HG03354 (cell line): ENCODE data around the gene DUSP15.
"Not testable (repeated sequence)": the region's sequence is repeated elsewhere in the genome, so short reads cannot be mapped to it uniquely, and the experiment has no call there.

Experiments used
- ATAC-seq: cut with Tn5 transposase; IDR thresholded peaks from one replicate; pipeline ENCODE4 v1.9.1; 2021; ENCODE audit warnings: mild to moderate bottlenecking; ENCODE audit not compliant: unreplicated experiment, poor library complexity, severe bottlenecking

The DUSP15 gene

DNA sequence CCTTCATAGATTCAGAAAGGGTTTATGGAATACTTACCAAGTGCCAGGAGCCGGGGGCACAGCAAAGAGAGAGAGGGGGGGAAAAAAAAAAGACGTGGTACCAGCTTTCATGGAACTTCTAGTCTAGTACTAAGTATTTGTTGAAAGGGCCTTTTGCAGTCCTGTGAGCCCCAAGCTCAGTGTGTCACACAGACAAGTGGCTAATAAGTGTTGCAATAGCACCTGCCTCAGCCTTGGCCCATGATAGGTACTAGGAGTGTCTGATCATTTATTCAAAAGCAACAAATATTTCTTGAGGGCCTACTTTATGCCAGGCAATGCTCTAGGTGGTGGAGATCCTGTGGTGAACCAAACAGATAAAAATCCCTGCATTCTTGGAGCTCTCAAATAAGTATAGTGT is 43.3 kb downstream of the DUSP15 start:
- ATAC-seq = no peak

DNA sequence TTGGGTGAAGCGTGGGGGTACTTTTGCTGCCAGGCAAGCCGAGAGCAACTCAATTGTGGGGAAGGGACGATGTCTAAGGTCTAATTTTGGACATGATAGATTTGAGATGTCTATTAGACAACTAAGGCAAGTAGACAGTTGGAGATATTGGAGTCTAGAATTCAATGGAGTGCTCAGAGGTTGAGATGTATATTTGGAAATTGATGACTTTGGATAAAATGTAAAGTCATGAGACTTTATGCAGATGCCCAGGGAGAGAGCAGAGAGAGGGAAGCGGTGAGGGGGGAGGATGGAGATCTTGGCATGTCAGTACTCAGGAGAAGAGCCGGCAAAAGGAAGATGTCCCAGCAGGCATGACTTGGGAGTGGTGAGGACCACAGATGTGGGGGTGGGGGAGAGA is 44.3 kb downstream of the DUSP15 start:
- no peak for ATAC-seq

DNA sequence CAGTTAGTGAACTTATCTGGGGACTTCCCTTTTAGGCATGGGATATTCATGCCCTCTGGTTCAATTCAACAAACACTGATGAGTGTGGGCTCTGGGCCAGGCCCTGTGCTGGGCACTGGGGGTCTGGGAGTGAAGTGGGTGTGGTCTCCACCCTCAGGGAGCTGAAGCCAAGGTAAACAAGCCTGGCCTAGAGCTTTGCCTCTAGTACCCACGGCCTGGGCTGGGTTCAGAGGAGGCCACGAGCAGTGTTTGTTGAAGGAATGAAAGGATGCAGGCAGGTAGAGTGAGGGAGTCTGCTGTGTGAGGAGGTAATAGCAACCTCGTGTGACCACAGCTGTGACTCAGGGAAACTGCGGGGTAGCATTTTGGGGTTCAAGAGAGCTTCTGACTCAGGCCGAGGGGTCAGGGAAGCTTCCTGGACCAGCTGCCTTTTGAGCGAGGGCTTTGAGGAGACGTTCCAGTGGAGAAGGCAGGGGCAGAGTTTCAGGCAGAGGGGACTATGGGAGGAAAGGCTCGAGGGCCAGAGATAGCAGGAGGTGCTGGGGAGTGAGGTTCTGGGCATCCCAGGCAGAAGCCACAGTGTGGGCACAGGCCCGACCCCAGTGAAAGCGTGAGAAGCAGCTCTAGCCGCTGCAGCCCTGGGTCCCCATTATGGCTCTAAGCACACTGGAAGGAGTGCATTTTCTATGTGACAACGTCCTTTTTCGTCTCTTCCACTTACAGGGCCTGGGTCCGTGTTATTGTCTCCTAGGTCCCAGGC is 45.6 kb downstream of the DUSP15 start:
- ATAC-seq = no peak

DNA sequence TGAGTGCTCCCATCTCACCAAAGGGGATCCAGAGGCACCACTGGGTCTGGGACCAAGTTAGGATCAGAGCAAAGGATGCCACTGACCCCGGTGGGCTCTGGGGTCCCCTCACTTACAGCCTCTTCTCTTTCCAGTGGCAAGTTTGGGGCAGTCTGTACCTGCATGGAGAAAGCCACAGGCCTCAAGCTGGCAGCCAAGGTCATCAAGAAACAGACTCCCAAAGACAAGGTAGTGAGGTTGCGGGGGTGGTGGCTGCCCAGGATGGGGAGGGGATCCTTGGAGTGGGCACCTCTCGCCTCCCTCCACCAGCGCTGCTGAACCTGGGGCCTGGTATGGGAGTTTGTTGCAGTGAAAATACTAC is 46.2 kb downstream of the DUSP15 start:
- no peak for ATAC-seq

DNA sequence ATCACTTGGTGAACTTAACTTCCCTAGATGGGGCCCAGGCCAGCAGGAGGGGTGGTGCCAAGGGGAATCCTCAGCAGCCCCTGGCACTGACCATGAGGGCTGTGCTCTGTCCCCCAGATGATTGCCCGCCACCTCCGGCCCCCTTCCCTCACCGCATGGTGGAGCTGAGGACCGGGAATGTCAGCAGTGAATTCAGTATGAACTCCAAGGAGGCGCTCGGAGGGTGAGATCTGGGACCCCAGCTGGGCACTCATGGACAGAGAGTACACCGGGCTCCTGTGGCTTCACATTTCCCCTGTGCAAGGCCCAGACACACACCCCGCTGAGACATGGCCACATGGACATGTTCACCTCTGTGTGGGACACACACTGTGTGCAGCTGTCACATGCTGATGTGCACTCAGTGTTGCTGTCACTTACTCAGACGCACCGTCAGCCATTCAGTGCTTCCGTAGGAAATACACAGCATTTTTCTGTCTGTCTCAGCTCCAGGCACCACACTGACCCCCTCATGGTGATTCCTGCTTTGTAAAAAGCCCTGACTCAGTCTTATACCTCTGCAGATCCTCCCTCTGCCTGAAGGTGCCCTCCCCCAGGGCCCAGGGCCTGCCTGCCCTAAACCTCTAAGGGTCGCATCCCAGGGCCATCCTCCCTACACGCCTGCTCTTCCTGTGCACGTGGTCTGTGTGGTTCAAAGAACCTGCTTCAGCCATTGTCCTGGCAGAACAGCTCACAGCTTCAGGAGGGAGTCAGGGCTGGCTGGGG is 46.8 kb downstream of the DUSP15 start:
- no peak for ATAC-seq

DNA sequence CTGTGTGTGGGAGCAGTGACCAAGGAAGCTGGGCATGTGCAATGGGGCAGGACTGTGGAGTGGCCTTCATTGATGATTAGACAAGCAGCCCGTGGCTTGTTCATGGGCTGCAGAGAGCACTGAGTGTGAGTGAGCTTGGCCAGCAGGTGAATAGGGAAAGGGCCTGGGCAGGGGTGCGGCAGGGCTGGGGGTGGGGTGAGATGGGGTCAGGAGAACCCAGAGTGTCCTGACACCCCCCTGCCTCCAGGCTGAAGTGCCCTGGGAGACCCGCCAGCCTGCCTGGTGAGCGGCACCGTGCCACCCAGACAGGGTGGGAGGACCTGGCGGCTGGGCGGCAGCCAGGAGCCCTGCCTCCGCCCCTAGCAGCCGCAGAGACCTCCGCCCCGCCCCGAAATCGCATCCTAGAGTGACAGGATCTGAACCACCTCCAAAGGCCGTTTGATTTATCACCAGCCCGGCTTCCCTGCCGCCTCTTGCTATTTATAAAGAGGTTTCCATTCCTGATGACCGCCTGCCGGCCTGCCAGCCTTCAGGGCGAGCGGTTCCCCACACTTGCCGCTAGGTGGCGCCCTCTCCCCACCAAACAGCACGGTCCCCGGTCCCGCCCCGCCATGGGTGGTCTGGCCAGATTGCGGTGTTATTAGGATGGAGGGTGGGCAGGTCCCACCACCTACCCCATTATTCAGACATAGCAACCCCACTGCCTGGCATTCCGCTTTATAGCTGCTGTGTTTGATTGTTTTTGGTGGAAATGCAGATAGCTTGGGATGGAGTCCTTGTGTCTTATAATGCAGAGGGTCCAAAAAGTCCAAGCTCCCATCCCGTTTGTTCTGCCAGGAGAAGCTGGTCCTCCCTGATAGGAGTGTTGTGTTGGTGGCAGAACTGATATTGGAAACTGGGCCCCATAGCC is 47.7 kb downstream of the DUSP15 start:
- ATAC-seq = peak; percentile 74

DNA sequence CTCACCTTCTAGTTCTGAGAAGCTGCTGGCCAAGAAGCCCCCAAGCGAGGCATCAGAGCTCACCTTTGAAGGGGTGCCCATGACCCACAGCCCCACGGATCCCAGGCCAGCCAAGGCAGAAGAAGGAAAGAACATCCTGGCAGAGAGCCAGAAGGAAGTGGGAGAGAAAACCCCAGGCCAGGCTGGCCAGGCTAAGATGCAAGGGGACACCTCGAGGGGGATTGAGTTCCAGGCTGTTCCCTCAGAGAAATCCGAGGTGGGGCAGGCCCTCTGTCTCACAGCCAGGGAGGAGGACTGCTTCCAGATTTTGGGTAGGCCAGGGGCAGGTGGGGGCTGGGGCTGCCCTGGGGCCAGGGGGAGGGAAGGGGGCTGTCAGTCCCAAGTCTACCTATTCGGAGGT is 48.9 kb downstream of the DUSP15 start:
- no peak for ATAC-seq

DNA sequence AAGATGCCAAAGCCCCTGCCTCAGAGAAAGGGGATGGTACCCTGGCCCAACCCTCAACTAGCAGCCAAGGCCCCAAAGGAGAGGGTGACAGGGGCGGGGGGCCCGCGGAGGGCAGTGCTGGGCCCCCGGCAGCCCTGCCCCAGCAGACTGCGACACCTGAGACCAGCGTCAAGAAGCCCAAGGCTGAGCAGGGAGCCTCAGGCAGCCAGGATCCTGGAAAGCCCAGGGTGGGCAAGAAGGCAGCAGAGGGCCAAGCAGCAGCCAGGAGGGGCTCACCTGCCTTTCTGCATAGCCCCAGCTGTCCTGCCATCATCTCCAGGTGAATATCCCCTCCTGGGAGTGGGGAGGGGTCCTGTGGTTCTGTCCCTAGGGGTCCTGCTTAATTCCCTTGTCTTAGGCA is 50.1 kb downstream of the DUSP15 start:
- no peak for ATAC-seq

DNA sequence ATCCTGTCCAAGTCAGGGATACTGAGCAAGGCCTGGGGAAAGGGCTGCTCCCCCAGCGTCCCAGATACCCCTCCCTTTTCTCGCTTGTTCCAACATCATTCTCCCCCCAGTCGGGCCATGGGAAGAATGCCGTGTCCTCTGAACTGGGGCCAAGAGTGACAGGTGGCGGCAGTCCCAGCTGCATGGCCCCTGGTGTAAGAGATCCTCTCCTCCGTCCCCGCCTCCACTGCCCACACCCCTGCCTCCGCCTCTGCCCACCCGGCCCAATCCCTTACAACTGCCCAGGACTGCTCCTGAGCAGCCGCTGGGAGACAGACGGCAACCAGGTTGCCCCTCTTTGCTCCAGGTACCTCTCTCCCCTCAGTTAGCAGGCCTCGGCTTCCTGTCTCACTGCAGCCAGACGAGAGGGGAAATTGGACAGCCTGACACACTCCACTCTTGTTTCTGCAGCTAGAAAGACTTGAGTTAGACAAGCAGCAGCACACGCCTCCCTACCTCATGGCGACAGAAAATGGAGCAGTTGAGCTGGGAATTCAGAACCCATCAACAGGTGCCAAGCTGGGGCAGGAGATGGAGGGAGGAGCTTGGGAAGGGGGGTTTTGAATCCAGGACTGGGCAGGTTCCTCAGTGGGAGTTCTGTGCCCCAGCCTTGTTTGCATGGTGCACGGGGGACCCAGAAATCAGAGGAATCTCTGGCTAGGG is 51.1 kb downstream of the DUSP15 start, which contains the start of gene MYLK2:
Gene MYLK2 (plus strand): TSS at position 274 of the 702 bp plus-strand sequence. CDS start 225 bp downstream, at position 499.
- no peak for ATAC-seq

DNA sequence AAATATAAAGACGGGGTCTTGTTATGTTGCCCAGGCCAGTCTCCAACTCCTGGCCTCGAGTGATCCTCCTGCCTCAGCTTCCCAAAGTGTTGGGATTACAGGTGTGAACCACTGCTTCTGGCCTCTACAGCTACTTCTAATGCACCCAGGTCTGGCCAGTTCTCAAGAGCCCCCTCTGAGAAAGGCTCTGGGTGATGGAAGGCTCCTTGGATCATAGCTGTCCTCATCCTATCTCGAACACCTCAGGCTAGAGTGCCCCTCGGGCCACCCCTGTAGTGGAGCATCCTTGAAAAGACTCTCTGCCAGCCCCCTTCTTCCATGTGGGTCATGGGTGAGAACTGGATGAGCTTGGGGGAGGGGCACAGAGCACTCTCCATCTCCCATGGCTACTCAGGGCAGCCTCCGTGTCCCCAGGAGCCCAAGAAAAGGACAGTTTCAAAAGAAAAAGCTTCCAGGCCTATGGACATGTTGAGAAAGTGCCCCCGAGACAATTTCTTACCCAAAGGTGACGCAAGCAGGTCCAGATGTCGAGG is 51.9 kb downstream of the DUSP15 start:
- no peak for ATAC-seq

DNA sequence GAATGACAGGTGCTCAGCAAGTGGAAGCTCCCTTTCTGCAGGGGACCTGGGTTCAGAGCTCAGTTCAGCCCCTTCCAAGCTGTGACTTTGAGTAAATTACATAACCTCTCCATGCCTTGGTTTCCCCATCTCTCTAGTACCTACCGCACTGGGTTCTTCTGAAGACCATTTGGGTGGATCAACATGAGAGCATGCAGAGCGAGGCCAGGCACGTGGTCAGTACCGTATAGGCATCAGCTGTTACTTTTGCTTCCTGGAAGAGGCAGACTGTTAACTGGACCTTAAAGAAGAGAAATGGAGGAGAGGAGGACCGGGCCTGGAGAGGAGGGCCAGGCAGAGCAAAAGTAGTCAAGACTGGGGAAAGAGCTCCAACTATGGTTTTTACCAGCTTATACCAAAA is 52.9 kb downstream of the DUSP15 start:
- no peak for ATAC-seq

DNA sequence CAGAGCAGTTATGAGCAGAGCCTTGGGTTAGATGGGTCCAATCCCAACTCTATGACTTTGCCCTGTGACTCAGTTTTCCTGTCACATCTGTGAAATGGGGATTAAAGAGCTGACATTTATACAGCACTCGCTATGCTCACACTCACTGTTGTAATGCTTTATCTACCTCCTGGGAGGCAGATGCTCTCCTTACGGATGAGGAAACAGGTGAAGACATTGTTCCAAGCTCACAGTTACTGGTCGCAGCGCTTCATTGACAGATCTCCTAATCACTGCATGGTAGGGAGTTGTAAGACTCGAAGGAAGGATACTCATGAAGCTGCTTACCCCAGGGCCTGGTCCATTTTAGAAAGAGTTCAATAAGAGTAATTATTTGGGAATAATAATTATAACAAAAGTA is 54.1 kb downstream of the DUSP15 start:
- ATAC-seq = no peak

DNA sequence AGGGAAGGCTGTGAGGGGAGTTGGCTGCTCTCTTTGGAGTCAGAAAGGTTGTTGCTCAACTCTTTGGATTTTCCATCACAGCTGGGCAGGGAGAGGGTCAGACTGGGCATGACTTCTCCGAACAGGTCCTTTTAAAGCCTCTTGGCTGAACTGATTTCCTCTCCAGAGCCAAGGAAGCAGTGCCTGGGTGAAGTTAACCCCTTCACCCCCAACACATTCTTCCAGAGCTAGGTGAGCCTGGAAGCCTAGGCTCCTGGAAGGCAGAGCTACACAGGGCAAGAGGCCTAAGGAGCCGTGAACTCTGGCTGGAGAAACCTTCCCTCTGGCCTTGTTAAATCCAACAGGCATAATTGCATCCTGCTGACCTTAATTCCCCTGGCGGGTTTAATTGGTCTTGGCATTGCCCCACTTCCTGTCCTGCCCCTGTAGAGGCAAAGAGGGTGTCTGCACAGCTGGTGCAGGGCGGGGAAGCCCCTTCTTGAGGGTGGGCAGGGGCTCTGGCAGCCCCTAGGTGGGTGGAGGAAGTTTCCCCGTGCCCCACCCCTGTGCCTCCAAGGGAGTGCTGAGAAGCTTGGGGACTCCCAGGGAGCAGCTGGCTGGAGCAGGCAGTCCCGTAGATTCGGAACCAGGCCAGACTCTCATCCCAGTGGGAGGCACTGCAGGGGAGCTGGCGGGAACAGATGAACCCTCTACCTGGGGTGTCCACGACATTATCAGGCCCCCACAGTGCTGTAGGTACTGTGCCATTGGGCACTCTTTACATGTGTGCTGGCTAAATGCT is 54.7 kb downstream of the DUSP15 start:
- ATAC-seq = no peak

DNA sequence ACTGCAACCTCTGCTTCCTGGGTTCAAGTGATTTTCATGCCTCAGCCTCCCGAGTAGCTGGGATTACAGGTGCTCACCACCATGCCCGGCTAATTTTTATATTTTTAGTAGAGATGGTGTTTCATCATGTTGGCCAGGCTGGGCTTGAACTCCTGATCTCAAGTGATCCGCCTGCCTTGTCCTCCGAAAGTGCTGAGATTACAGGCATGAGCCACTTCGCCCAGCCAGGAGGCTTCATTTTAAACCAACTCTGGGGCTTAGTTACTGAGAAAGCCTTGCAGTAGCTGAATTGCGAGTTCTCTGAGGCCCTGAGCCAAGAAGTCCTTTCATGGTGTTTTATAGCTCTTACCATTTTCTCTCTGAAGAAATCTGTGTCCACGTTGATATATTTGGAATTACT is 56.2 kb downstream of the DUSP15 start:
- ATAC-seq = not testable (repeated sequence)

DNA sequence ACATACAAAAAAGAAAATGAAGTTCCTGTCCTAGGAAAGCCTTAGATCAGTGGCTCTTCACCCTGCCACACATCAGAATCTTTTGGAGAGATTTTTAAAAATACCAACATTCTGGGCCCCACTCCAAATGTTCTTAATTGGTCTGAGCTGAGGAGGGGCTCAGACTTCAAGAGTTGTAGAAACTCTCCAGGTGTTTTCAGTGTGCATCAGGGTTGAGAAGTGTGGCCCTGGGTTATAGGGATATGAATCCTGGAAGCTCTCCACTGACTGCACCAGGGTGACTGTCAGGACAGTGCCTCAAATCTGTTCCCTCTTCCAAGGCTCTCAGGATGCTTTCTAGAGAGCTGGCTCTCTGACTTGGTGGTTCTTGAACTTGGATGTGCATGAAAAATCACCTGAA is 56.7 kb downstream of the DUSP15 start:
- ATAC-seq = no peak

DNA sequence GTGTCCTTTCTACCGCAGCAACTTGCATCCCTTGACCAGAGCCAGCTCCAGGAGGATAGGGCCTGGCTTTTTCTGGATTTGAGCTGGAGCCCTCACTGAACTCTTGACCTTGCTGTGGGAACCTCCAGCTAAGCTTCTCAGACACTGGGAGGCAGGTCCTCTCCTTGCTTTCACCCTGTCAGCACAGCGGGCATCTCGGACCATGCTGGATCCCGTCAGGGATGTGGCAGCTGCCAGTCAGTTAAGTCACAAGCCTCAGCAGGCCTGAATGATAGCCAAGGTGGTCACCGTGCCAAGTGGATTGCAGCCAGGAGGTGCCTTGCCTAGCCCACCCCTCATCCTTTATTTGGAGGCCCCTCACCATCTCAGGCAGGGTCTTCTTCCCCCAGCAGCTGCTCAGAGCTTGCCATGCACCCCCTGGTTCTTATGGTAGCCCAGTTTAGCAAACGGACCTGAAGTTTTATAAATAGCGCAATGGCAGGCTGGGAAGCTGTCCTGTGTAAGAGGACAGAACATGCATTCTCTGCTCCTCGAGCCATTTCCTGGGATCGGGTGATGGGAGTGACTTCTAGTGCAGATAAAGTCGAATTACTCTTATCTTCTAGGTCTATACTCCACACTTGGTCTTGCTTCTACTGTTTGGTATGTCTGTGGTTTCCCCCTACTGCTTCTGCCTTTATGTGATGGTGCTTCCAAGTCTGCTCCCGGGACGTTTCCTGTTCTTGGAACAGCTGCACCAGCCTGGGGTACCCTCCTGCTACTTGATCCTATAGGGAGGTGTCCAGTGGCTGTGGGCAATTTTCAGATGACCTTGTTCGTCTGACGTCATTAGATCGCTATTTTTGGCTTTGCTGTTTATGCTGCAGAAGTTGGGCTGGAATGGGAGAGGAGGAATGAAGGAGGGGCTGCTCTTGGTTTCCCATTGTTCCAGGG is 58.3 kb downstream of the DUSP15 start:
- no peak for ATAC-seq

DNA sequence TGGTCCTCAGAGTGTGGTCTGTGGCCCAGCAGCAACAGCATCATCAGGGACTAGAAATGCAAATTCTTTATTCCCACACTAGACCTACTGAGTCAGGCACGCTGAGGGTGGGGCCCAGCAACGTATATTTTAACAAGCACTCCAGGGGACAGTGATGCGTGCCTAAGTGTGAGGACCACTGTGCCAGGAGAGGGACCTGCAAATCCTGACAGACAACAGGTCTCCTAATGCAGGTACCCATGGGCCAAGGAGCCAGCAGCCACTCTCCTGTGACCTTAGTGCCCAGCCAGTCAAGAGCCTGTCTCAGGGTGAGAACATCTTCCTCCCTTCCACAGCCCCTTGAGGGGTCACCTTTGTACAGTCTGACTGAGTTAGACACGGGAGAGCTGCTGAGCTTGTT is 59.1 kb downstream of the DUSP15 start:
- ATAC-seq = no peak
